ENCODE measurements around the gene FAM171A1. TPM values are rescaled to one million over a fixed set of nuclear protein-coding genes. Genes with fewer than 3 reads are reported as not detected.

Gene FAM171A1
- total RNA-seq, 1 donor from 2014 or later = 27.7 TPM

GRCh38 chr10:15214237-15214636 is 156.9 kb downstream of the FAM171A1 start:
- H3K27ac ChIP-seq = no peak overlapping the region
- no peaks in the 10 kb centered on the region for H3K27me3 ChIP-seq
- H3K36me3 ChIP-seq = peaks cover 0 to 5% of the 10 kb centered on the region in 2 donors
- H3K4me1 ChIP-seq = peaks cover 0 to 2% of the 10 kb centered on the region in 2 donors
- no peak for DNase-seq (ENCODE audit: low spot score in 2 of 2)
- H3K4me3 ChIP-seq = no peak overlapping the region
- TF ChIP-seq CTCF (IDR thresholded peaks at IDR 0.05) = no peak
- intact Hi-C loops (cut with DNase I) = no loop called here
- H3K9me3 ChIP-seq = no peaks in the 10 kb centered on the region

GRCh38 chr10:15213461-15213861 is 157.6 kb downstream of the FAM171A1 start:
- Histone ChIP-seq H3K9me3 (no peaks in the 10 kb centered on the region), H3K4me3 (no peak overlapping the region), H3K27me3 (no peaks in the 10 kb centered on the region), H3K36me3 (peaks cover 0 to 5% of the 10 kb centered on the region in 2 donors), H3K4me1 (peaks cover 0 to 2% of the 10 kb centered on the region in 2 donors), H3K27ac (no peak overlapping the region)
- no peak for DNase-seq (ENCODE audit: low spot score in 2 of 2)
- TF ChIP-seq CTCF (IDR thresholded peaks at IDR 0.05) = no peak
- intact Hi-C loops (cut with DNase I) = no loop called here

- intact Hi-C loops (cut with DNase I) = loop anchor here (2.0 kb wide), 1 partner anchor 159 kb away; the partner anchor contains the start of gene FAM171A1
- Histone ChIP-seq H3K4me1 (peaks cover 0 to 2% of the 10 kb centered on the region in 2 donors), H3K27me3 (no peaks in the 10 kb centered on the region), H3K36me3 (peaks cover 0 to 5% of the 10 kb centered on the region in 2 donors), H3K9me3 (no peaks in the 10 kb centered on the region), H3K4me3 (no peak overlapping the region), H3K27ac (no peak overlapping the region)
- DNase-seq (ENCODE audit: low spot score in 2 of 2) = no peak
- TF ChIP-seq CTCF (IDR thresholded peaks at IDR 0.05) = no peak
Measured at GRCh38 chr10:15211464-15211979, 159.6 kb downstream of the FAM171A1 start.

GRCh38 chr10:15210521-15210920 is 160.6 kb downstream of the FAM171A1 start:
- no peak for DNase-seq (ENCODE audit: low spot score in 2 of 2)
- intact Hi-C loops (cut with DNase I) = loop anchor here (2.0 kb wide), 1 partner anchor 160 kb away; the partner anchor contains the start of gene FAM171A1

GRCh38 chr10:15209827-15210509 is 161.1 kb downstream of the FAM171A1 start:
- peaks cover 0 to 2% of the 10 kb centered on the region in 2 donors for H3K4me1 ChIP-seq
- peak; percentile 60 to 82 (median 81) for TF ChIP-seq CTCF (IDR thresholded peaks at IDR 0.05)
- H3K4me3 ChIP-seq = peak overlapping the region in 1 of 2 donors; percentile 37
- peak; percentile 21 to 91 for DNase-seq (ENCODE audit: low spot score in 2 of 2)
- no peaks in the 10 kb centered on the region for H3K27me3 ChIP-seq
- H3K36me3 ChIP-seq = peaks cover 0 to 5% of the 10 kb centered on the region in 2 donors
- no peak overlapping the region for H3K27ac ChIP-seq
- intact Hi-C loops (cut with DNase I) = loop anchor here (2.0 kb wide), 1 partner anchor 161 kb away; the partner anchor contains the start of gene FAM171A1
- no peaks in the 10 kb centered on the region for H3K9me3 ChIP-seq

More at GRCh38 chr10:15210521-15210920, 160.6 kb downstream of the FAM171A1 start:
- no peaks in the 10 kb centered on the region for H3K27me3 ChIP-seq
- H3K36me3 ChIP-seq = peaks cover 0 to 5% of the 10 kb centered on the region in 2 donors
- H3K4me3 ChIP-seq = no peak overlapping the region
- H3K9me3 ChIP-seq = no peaks in the 10 kb centered on the region
- peaks cover 0 to 2% of the 10 kb centered on the region in 2 donors for H3K4me1 ChIP-seq
- H3K27ac ChIP-seq = no peak overlapping the region
- TF ChIP-seq CTCF (IDR thresholded peaks at IDR 0.05) = no peak

All from ascending aorta (tissue), 2 donors.